NCI-H1436 (cell line): ENCODE measurements around the gene ATOX1.
"Not testable (repeated sequence)": the region's sequence is repeated elsewhere in the genome, so short reads cannot be mapped to it uniquely, and the experiment has no call there.

ENCODE experiments used
- DNase-seq: peaks from one replicate; lab custom pipeline; 2025; lab: John Stamatoyannopoulos, UW

Gene ATOX1

DNA sequence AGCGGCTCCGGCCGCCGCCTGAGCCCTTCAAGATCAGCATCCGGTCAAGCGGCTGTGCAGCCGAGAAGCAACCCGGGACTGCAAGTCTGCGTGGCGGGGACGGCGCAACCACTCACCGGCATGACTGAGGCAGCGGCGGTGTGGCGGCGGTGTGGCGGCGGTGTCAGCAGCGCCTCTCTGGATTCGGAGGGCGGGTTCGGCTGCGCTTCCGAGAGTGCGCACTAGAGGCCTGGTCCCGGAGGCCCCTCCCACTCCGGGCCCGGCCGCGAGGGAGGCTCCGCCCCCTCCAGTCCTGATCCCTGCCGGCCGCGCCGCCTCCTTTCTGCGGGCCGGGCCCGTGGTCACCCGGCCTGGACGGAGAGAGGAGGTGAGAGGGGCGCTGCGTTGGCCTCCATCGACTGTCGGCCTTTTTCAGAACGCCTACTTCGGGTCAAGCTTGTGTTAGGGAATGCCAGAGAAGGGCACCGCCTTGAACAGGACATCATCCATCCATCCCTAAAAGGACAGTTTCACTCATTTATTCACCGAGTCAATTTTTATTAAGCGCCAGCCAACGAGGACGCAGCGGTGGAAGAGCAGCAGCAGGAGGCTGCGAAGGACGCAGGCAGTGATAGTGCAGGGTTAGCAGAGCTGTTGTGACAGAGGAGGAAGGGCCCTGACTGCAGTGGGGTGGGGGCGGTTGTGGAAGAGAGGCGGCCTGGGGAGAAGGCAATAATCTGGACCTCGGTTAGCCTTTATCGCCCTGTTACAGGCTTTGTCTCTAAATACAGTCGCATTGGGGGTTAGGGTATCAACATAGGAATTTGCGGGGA, at the start of gene ATOX1:
Gene ATOX1 (minus strand): TSS at position 202 of the 812 bp plus-strand sequence. CDS start 80 bp downstream, at position 122.
- peak; percentile 89 for DNase-seq

DNA sequence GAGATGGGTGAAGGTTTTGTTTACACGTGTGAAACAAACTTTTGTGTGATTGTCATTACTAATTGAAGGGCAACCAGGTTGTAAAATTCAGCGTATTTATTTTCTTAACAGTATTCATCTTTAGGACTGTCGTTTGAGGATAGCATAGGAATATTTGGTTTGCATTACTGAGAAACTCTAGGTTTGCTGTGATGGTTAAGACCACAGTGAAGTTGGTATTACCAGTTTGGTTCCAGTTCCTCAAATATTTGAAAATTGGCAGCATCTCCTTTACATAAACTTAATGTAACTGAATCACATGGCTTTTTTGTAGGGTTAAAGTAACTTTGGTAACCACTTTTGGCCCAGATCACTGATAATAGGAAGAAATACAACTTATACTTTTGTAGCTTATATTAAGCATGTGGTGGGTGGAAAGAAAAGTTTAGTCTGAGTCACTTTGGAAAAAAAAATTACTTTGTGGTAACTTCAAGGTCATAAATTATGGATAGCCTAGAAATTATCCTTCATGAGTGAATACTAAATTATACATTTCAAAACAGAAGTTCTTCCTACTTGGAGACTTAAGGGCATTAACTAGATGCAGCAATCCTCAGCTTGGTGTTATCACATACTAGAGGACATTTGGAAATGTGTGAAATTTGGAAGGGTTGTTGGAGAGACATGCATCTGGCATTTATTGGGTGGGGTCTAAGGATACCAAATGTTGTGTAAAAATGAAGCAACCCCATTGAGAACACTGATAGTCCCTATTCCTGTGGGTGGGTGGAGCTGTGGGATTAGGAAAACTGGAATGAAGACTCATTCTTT, 47.2 kb upstream of the ATOX1 start:
- DNase-seq: no peak

DNA sequence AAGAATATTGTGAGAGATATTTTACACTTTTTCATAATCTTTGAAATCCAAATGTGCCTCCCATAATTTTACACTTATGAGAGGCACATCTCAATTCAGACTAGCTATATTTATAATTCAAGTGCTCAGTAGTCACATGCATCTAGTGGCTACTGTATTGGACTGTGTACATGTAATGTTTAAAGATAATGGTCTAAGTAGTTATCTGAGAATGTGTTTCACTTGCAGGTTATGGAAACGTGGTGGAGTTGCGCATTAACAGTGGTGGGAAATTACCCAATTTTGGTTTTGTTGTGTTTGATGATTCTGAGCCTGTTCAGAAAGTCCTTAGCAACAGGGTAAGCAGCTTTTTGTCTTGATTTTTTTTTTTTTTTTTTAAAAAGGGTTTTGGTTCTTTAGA, 42.1 kb upstream of the ATOX1 start:
- no peak for DNase-seq

DNA sequence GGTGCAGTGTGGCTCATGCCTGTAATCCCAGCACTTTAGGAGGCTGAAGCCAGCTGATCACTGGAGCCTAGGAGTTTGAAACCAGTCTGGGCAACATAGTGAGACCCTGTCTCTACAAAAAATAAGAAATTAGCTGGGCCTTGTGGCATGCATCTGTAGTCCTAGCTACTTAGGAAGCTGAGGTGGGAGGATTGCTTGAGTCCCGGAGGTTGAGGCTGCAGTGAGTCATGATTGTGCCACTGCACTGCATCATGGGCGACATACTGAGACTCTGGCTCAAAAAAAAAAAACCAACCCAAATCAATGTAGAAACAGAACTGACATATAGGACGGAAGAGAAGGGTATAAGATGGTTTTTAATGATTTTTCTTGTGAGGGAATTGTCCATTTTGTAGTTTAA, 41.0 kb upstream of the ATOX1 start:
- DNase-seq: no peak

- DNase-seq: no peak
Observed at GRCh38 chr5:151798674-151799073, 40.2 kb upstream of the ATOX1 start.

DNA sequence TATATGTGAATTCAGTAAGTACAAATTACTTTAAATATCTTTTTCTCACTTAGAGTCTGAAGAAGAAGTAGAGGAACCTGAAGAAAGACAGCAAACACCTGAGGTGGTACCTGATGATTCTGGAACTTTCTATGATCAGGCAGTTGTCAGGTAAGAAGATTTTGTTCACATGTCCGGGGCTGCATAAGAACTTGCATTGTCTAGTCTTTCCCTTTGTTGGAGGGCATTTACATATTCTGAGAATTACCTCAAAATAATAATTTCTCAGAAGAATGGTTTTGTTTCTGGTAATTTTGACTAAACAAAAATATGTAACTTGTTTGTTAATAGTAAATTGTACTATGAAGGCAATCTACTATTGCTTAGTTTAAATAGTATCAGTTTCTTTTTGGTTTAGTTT, 37.0 kb upstream of the ATOX1 start:
- DNase-seq: no peak

- DNase-seq: no peak
Observed at GRCh38 chr5:151793358-151793757, 34.9 kb upstream of the ATOX1 start.

GRCh38 chr5:151787817-151788216, 29.4 kb upstream of the ATOX1 start:
- no peak for DNase-seq

GRCh38 chr5:151786468-151786867, 28.0 kb upstream of the ATOX1 start:
- DNase-seq: no peak

DNA sequence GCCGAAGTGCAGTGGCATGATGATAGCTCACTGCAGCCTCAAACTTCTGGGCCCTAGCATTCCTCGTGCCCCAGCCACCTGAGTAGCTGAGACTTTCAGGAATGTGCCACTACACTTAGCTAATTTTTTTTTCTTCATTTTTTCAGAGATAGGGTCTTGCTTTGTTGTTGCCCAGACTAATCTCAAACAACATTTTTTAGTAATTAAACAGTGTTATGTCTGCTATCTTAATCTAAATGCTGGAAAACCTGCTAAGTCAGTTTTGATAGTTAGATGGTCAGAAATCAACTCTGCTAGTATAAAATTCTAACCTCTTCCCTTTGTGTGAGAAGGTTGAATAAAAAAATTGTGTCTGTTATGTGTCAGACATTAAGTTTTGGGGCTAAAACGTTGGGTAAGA, 25.7 kb upstream of the ATOX1 start:
- no peak for DNase-seq

DNA sequence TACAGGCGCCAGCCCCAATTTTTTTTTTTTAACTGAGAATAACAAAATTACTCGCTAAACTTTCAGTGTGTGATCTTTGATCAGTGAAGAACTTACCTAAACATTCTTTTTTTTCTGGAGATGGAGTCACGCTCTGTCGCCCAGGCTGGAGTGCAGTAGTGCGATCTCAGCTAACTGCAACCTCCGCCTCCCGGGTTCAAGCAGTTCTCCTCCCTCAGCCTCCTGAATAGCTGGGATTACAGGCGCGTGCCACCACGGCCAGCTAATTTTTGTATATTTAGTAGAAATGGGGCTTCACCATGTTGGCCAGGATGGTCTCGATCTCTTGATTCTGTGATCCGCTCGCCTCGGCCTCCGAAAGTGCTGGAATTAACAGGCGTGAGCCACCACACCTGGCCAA, 25.2 kb upstream of the ATOX1 start:
- DNase-seq: not testable (repeated sequence)

DNA sequence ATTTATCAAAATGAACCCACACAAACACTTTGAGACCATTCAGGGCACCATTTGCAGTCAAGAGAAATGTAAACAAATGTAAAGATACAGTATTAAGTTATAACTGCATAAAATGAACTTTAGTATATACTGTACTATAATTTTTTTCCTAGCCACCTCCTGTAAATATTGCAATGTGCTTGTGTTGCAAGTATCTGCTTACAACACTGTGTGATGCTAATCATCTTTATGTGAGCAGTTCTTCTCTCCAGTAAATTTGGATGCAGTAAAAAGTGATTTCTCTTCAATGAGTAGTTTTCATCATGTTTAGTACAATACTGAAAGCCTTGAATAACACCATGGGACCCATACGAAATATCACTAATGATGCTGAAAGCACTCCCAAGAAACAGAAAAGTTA, 22.8 kb upstream of the ATOX1 start:
- no peak for DNase-seq

DNA sequence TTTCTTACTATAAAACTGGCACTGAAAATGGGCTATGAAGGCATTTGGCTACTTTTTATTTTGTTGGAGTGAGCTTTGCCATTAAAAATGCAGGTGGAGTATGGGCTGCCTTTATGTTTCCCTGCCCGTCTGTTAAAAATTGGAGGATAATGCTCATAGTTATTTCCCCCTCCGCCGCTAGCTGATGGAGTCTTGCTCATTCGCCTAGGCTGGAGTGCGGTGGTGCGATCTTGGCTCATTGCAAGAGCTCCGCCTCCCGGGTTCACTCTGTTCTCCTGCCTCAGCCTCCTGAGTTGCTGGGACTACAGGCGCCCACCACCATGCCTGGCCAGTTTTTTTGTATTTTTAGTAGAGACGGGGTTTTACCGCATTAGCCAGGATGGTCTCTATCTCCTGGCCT, 21.9 kb upstream of the ATOX1 start:
- DNase-seq: no peak

GRCh38 chr5:151779531-151780125, 21.2 kb upstream of the ATOX1 start:
- no peak for DNase-seq

GRCh38 chr5:151775025-151775606, 16.7 kb upstream of the ATOX1 start:
- DNase-seq: no peak

GRCh38 chr5:151773951-151774350, 15.5 kb upstream of the ATOX1 start:
- DNase-seq: no peak

DNA sequence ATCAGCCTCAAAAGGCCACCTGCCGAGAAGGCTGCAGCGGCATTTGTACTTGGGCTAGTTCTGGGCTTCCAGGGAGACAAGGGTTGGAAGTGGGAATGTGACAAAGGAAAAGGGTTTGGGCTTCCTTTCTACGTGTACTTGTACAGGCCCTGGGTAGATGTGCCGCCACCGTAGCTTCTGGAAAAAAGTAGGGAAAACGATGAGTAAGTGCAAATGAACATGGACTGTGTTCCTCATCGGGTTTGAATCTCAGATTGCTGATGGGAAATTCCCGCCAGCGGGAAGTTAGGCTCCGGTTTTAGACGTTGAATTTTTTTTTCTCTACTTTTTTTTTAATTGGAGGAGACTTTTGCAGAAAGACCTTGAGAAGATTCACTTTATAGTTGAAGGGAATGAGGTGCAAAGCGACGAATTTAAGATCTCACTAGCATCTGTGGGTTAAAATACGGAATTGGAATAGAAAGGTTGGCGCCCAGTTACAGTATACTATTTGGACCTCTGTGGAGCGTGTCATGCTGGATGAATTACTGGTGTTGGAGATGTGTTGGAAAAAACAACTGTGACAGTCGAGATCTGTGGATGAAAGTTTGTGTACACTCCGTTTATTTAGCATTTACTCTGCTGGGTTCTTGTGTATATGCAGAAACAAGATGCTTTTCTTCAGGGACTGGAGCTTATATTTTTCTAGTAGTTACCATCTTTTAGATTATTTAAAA, 14.6 kb upstream of the ATOX1 start:
- DNase-seq: no peak

GRCh38 chr5:151772029-151772845, 13.8 kb upstream of the ATOX1 start:
- peak; percentile 20 for DNase-seq

- peak; percentile 100 for DNase-seq
Observed at GRCh38 chr5:151771259-151772028, 13.0 kb upstream of the ATOX1 start, which contains the start of gene G3BP1. G3BP1 (plus strand) TSS chr5:151771954; CDS start chr5:151786621, 14,667 bp downstream.
